OCI-M2 (cell line): ENCODE measurements around the gene SEMA4G.
"Not testable (repeated sequence)": the region's sequence is repeated elsewhere in the genome, so short reads cannot be mapped to it uniquely, and the experiment has no call there.

ENCODE experiments used
- DNase-seq: peaks from one replicate; lab custom pipeline; 2025; ENCODE audit not compliant: unreplicated experiment; lab: John Stamatoyannopoulos, UW

SEMA4G gene

DNA sequence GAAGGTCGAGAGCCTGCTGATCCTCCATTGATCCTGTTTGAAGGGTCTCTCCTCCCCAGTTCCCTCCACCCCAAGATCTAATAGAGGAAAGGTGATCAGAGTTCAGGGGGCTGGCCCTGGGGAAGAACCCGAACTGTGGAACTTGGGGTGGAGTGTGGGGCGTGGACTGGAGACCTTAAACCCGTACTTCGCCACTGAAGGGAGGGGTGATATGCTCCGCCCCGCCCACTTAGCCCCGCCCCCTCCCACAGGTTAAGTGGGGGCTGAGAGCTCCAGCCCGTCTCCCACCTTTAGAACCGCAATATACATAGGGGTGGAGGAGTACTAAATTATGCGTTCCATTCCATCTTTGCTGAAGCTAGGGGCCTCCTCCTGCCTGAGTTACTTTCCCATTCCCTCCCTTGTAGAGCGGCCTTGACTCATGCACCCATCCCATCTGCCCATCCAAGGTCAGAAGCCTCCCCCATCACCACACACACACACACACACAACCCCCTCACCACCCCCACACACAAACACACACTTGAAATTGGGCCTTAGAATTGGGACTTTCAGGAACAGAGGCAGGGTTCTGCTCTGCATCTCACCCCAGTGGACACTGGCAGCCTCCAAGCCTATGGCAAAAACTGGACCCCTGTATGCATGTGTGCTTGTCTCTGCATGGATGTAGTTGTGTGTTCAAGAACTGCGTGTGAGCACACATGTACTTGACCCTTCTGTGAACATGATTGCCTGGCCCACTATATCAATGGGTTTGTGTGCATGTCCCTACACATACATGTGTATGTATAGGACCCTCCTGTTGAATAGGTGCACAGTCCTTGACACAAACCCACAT, 991 bp downstream of the SEMA4G start:
- no peak for DNase-seq

DNA sequence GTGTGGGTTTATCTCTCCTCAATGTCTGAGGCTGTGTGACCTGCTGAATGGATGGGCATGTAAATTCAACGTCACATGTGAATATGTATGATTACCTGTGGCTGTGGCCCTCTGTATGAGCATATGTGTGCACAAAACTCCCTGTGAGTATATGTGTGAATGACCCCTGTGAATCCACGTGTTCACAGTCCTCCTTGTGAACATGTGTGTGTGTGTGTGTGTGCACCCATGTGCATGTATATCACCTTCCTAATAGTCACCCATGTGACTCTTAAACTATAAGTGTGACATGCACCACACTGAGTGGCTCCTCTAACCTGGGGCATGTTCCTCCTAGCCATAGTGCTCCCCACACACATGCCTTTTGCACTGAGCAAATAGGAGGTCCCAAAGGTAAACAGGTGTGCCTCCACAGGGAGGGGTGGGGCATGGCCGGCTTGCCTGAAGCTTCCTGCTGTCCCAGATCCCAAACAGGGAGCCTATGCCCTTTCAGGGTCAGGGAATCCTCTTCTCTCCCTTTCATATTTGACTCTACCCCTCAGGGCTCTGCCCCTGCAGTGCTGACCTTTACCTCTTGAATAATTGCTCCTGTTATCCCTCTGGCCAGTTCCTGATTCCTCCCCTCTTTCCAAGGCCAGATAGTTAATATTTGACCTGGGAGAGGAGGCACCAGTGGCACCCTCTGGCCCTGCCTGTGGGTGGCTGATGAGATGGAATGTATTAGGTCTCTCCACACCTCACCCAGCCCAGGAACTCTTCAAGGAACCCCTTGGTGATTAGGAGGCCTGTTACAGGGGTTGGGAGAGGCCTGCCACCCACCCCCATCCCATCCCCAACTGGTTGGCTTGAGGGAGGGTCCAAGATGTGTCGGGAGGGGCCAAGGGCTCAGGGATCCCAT, 1.9 kb downstream of the SEMA4G start:
- no peak for DNase-seq

DNA sequence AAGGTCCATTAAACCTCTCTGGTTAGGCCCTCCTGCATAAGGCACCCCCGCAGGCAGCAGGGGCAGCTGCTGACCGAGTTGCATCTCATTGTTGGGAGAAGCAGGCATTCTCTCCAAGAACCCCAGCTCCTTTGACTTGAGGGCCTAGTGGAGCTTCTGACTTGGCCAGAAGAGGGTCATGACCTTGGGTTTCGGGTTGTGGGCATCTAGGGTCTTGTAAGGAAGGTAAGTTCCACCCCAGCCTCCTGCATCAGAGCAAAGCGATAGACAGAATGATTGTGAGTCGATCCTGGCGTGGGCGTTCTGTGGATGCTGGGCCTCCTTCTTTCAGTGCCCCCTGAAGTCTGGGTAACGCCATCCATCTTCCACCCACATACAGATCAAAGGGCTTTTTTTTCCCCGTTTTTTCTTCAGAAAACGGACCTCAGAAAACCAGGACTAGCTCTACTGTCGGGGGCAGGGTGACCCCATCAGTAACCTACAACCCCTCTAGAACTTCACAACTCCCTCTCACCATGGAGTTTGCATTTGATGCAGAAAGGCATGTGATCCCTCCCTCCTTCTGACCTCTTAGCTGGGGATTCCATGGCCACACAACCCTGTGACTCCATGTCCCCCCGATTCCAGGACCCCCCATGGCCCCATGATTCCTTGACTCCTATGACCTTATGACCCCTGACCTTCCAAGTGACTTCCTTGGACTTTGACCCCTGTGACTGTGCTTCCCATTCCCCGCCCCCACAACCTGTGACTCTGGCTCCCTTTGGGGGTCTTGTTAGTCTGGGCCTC, 3.0 kb downstream of the SEMA4G start:
- no peak for DNase-seq

DNA sequence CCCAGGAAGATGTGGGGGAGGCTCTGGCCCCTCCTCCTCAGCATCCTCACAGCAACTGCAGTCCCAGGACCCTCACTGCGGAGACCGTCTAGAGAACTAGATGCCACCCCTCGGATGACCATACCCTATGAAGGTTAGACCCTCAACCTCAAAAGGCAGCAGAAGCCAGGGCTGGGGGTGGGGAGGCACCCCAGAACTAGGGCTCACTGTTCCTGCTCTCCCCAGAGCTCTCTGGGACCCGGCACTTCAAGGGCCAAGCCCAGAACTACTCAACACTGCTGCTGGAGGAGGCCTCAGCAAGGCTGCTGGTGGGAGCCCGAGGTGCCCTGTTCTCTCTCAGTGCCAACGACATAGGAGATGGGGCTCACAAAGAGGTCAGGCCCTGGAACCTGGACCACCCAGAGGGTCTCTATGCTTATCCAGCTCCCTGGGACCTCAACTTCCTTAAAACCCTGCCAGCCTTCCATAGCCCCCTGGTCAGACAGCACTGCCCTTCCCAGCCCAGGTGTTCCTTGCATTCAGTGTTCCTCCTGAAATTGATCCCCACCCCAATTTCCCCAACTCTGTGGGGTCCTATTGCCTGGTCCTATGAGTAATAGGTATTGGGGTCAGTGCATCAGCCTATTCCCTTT, 3.7 kb downstream of the SEMA4G start:
- no peak for DNase-seq

DNA sequence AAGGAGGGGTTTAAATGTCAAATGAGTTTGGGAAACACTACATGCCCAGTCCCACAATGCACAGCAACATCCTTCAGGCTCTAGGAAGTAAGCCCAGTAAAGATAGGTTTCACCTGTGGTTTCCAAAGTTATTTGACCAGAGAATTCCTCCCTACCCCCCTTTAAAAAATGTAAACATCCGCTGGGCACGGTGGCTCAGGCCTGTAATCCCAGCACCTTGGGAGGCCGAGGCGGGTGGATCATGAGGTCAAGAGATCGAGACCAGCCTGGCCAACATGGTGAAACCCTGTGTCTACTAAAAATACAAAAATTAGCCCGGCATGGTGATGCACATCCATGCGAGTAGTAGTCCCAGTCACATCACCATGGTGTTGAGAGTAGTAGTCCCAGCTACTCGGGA, 6.1 kb downstream of the SEMA4G start:
- DNase-seq = not testable (repeated sequence)

DNA sequence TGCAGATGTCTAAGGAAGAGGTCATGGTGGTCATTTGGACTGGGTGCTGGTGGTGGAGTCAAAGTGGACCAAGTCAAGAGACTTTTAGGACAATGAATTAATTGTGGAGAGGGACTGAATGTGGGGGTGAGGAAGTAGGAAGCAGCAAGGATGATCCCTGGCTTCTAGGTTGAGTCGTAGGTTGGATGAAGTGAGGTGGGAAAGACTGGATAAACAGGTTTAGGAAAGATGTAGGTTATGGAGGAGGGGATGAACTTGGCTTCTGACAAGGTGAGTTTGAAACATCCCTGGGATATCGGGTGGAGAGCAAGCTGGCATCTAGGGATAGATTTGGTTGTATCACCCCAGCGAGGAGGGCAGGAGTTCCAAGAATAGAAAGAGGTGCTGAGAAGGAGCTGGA, 7.6 kb downstream of the SEMA4G start:
- no peak for DNase-seq

DNA sequence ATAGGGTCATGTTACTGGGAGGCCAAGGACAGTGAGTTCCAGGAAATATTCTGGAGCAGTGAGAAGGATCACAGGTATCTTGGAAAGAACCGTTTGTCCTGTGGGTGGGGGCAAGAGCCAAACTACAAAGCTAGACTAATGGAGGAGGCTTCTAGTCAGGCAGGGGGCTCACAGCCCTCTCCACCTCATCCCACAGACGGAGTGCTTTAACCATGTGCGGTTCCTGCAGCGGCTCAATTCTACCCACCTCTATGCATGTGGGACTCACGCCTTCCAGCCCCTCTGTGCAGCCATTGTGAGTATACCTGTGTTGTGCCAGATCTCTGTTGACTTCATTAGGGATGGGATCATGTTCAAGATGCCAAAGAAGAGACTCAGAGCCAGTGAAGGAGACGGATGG, 8.1 kb downstream of the SEMA4G start:
- no peak for DNase-seq

DNA sequence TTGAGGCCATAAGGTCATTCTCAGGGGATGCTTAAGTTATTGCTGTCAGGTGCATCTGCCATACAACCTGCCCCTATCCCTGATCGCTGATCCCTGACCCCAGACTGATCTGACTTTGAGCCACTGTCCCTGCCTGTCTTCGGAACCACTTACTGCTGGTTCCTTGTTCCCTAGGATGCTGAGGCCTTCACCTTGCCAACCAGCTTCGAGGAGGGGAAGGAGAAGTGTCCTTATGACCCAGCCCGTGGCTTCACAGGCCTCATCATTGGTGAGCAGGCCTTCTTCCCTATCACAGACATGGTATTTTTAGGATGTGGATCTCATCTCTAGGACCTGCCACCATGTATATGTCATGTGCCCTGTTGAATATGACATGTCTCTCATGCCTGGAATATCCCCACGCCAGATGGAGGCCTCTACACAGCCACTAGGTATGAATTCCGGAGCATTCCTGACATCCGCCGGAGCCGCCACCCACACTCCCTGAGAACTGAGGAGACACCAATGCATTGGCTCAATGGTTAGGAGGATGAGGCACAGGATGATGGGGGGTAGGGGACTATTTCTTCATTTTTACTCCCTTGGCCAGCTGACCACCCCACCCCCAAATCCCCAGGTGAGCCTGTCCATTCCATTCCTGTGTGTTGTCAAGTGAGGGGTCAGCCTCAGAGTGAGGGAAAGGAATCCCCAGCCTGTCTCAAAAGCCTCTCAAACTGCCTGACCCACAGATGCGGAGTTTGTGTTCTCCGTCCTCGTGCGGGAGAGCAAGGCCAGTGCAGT, 9.0 kb downstream of the SEMA4G start:
- DNase-seq = no peak

DNA sequence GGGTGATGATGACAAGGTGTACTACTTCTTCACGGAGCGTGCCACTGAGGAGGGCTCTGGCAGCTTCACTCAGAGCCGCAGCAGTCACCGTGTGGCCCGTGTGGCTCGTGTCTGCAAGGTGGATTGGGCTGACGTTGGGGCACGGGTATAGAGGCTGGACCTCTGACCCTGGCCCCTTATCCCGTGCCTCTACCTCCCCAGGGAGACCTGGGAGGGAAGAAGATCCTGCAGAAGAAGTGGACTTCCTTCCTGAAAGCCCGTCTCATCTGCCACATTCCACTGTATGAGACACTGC, 9.5 kb downstream of the SEMA4G start:
- no peak for DNase-seq

DNA sequence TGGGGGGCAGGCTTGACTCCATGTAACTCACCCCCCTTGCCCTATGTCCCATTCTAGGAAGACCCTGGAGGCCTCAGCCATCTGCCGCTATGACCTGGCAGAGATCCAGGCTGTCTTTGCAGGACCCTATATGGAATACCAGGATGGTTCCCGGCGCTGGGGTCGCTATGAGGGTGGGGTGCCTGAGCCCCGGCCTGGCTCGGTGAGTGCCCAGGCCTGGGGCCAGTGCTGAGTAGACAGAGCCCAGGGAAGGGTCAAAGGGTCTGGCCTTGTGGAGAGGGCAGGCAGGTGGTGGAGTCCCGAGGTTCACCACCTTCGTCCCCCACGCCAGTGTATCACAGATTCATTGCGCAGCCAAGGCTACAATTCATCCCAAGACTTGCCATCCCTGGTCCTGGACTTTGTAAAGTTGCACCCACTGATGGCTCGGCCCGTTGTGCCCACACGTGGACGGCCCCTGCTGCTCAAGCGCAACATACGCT, 10.5 kb downstream of the SEMA4G start:
- no peak for DNase-seq

DNA sequence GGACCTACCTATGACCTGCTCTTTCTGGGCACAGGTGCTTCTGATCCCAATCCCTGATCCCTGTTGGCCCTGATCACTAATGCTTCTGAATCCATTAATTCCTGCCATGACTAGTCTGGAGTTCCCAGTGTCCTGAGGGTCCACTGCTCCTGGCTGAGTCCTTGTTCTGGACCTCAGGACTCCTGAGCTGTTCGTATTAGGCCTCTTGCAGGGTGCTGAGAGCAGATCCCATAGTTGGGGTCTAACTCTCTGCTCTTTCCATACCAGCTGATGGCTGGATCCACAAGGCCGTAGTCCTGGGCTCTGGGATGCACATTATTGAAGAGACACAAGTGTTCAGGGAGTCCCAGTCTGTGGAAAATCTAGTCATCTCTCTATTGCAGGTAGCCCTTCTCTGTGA, 11.0 kb downstream of the SEMA4G start:
- no peak for DNase-seq

DNA sequence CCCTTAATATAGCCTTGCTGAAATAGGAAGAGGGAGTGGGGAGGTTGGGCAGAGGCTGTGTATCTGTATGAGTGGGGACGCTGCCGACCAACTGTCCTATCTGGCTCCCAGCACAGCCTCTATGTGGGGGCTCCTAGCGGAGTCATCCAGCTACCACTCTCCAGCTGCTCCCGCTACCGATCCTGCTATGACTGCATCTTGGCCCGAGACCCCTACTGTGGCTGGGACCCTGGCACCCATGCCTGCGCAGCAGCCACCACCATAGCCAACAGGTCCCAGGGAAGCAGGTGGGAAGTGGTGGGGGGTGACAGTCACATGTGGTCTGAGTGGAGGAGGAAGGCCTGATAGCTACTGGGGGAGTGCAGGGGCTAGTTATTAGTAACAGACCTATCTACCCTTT, 11.4 kb downstream of the SEMA4G start:
- no peak for DNase-seq

DNA sequence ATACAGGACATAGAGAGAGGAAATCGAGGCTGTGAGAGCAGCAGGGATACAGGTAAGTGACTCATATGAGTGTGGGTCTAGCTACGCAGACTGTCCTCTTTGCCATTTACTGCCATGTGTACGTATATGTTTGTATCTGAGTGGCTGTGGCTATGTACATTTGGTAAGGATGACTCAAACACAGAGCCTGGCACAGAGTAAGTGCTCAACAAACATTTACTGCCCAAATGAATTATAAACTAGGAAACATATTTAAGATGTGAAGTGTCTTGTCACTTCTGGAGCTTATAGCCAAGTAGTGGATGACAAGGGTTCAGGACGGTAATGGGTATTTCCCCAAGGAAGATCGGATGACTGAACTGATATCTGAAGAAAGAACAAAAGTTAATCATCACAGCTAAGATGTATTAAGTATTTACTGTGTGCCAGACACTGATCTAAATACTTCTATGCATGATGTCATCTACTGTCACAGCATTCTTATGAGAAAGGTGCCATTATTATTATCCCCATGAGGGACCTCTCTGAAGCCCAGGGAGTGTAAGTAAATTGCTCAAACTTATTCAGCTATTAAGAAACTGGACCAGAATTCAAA, 12.0 kb downstream of the SEMA4G start:
- DNase-seq = no peak

DNA sequence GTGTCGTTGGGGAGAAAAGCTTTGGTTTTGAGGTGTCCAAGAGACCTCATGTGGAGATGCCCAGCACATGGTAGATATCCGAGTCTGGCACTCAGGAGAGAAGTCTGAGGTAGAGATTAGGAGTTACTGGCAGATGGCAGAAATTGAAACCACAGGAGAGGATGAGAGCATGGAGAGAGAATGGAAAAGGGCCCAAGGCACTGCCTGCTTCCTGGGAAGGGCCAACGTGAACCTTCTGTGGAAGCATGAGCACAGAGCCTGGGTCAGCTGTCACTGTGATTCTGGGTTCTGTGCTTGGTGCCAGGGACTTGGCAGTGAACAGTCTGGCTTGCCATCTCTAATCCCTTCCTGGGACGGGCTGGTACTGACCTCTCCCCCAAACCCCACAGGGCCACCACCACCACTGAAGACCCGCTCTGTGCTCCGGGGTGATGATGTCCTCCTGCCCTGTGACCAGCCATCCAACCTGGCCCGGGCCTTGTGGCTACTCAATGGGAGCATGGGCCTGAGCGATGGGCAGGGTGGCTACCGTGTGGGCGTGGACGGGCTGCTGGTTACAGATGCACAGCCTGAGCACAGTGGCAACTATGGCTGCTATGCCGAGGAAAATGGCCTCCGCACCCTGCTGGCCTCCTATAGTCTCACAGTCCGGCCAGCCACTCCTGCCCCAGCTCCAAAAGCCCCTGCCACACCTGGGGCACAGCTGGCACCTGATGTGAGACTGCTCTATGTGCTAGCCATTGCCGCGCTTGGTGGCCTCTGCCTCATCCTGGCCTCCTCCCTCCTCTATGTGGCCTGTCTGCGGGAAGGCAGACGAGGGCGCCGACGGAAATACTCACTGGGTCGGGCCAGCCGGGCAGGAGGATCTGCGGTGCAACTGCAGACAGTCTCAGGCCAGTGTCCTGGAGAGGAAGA, 13.9 kb downstream of the SEMA4G start:
- no peak for DNase-seq

DNA sequence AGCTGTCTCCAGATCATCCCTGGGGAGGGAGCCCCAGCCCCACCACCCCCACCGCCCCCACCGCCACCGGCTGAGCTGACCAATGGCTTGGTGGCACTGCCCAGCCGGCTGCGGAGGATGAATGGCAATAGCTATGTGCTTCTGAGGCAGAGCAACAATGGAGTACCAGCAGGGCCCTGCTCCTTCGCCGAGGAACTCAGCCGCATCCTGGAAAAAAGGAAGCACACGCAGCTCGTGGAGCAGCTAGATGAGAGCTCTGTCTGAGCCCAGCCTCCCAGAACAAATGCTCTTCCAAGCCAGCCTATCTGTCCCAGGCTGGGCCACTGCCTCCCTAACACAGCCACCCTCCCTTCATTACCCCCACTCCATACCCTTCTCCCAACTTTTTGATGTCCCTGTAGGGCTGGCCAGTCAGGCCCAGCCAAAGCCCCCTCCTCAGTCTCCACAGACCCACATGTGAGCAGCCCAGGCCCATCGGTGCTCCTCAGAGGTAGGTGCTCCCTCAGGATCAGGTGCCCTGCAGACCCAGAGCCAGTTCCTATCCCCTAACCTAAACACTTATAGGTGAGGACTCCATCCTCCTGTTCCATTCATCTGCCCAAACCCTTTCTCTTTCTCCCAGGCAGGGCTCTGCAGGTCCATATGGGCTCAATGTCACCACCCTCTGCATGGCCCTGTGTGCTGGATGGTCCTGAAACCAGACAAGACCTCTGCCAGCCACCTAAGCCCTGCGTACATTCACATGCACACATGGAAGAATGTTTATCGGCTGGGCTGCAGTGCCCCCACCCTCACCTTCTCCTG, 14.8 kb downstream of the SEMA4G start:
- no peak for DNase-seq

DNA sequence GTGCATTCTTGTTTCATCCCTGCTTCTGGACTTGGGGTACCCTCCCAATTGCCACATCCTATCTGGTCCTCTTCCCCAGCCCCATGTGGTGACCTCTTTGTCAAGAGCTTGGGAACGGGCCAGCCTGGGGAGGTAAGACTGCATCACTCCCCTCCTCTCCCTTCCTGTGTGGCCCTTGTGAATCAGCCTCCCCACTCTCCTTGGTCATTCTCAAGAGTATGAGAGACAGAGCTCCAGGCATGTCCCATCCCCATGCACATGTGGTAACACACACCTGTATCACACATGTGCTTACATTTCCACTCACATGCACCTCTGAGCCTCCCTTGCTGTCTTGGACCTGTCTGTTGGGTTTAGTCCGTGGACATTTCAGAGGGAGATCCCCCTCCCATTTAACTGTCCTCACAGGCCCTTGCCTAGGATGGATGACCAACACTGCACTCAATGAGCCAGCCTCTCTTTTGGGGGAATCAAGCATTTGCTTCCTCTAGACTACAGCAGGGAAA, 15.4 kb downstream of the SEMA4G start:
- DNase-seq = no peak

DNA sequence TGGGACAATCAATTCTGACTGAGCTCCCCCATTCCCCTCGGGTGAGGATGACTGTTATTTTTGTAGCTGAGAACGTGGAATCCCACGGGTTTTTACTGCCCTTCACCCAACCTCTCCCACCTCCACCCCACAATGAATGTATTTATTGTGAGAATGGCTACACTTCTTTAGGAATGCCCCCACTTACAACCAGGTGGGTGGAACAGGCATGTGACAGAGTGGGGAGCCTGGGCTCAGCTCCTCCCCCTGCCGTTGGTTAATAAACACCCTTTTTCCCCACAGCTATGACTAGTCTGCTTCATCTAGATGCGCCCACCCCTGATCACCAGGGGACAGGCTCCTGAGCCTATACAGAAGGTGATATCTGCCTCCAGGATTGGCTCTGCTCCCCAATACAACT, 16.0 kb downstream of the SEMA4G start:
- DNase-seq = no peak

DNA sequence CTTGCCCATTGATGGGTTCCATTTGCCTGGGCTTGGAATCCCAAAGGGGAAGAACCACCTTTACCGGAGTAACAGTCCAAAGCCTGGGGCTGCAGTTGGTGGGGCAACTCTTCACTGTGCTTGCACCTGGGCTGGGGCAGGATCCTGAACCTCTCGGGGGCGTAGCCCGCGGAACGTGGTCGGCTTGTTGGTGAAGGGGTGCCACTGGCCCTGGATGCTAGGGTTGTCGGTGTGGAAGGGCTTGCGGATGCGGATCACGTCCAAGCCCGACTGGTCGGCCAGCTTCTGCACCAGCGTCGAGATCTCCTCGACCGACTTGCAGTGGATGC, 17.3 kb downstream of the SEMA4G start:
- no peak for DNase-seq
